Osteoblast (primary cell): ENCODE measurements around the gene HPCA. TPM values are rescaled to one million over a fixed set of nuclear protein-coding genes. Genes with fewer than 3 reads are reported as not detected.

Experiments
- DNase-seq: peaks from one replicate; pipeline ENCODE4 v3.0.0; 2011; ENCODE audit warnings: low spot score, mixed read lengths; ENCODE audit not compliant: insufficient read length; ENCODE audit errors: missing footprints
- H2AFZ ChIP-seq: 2 replicates; pipeline ENCODE4 v1.6.0; 2011; ENCODE audit warnings: mild to moderate bottlenecking, low read length
- H3K27ac ChIP-seq: 2 replicates; pipeline ENCODE4 v1.5.1; 2011; ENCODE audit warnings: mild to moderate bottlenecking, low read depth, low read length, moderate library complexity
- H3K27me3 ChIP-seq: 2 replicates; pipeline ENCODE4 v1.6.0; 2012; ENCODE audit warnings: mild to moderate bottlenecking, control low read depth, inconsistent platforms, low read length, moderate library complexity; ENCODE audit not compliant: insufficient read depth
- H3K36me3 ChIP-seq: 2 replicates; pipeline ENCODE4 v1.5.1; 2011; ENCODE audit warnings: mild to moderate bottlenecking, low read length, control low read depth, moderate library complexity; ENCODE audit not compliant: insufficient read depth
- H3K4me1 ChIP-seq: 2 replicates; pipeline ENCODE4 v1.5.1; 2011; ENCODE audit warnings: mild to moderate bottlenecking, low read length, control low read depth, moderate library complexity; ENCODE audit not compliant: insufficient read depth
- H3K4me2 ChIP-seq: 2 replicates; pipeline ENCODE4 v1.6.0; 2011; ENCODE audit warnings: mild to moderate bottlenecking, low read length; ENCODE audit not compliant: insufficient read depth
- H3K4me3 ChIP-seq: fragments of 200-600 bp; sonication (generic); 3 replicates; pipeline ENCODE4 v1.5.1; 2012; ENCODE audit warnings: mild to moderate bottlenecking, low read length, inconsistent platforms; ENCODE audit not compliant: insufficient read depth
- H3K79me2 ChIP-seq: 2 replicates; pipeline ENCODE4 v1.6.0; 2012; ENCODE audit warnings: mild to moderate bottlenecking, low read length, control low read depth, inconsistent platforms; ENCODE audit not compliant: insufficient read depth
- H3K9me3 ChIP-seq: 2 replicates; pipeline ENCODE4 v1.5.1; 2011; ENCODE audit warnings: low read depth, low read length, control low read depth
- H4K20me1 ChIP-seq: 2 replicates; pipeline ENCODE4 v1.6.0; 2012; ENCODE audit warnings: mild to moderate bottlenecking, low read length, control low read depth; ENCODE audit not compliant: insufficient read depth
- CTCF ChIP-seq: IDR thresholded peaks from 2 replicates; pipeline ENCODE4 v1.5.1; 2011; ENCODE audit warnings: mild to moderate bottlenecking, low read depth, low read length, moderate library complexity; ENCODE audit errors: extremely low read depth
- total RNA-seq: library from RNA; depleted of rRNA; stranded (reverse); fragments of >200 nt; gene quantifications from 2 replicates; pipeline ENCODE4 v1.2.3, GENCODE V29; 2012

The HPCA gene
- total RNA-seq, 1 donor, result not detected

- Histone ChIP-seq H3K27ac (no peak overlapping the region), H4K20me1 (no peaks in the 10 kb centered on the region), H3K9me3 (no peaks in the 10 kb centered on the region), H3K4me1 (no peaks in the 10 kb centered on the region), H2AFZ (no peak overlapping the region), H3K36me3 (no peaks in the 10 kb centered on the region), H3K4me2 (no peak overlapping the region), H3K27me3 (peaks cover 3% of the 10 kb centered on the region), H3K79me2 (no peaks in the 10 kb centered on the region), H3K4me3 (no peak overlapping the region)
- DNase-seq, result peak; percentile 53
- TF ChIP-seq CTCF, result no peak
Observed at GRCh38 chr1:32928285-32928684, 42.0 kb downstream of the HPCA start.

- H3K27ac ChIP-seq, result no peak overlapping the region
- no peaks in the 10 kb centered on the region for H3K79me2 ChIP-seq
- H3K27me3 ChIP-seq, result peaks cover 3% of the 10 kb centered on the region
- H3K36me3 ChIP-seq, result no peaks in the 10 kb centered on the region
- H3K4me3 ChIP-seq, result no peak overlapping the region
- no peak overlapping the region for H3K4me2 ChIP-seq
- TF ChIP-seq CTCF, result no peak
- no peaks in the 10 kb centered on the region for H4K20me1 ChIP-seq
- H3K4me1 ChIP-seq, result no peaks in the 10 kb centered on the region
- no peak overlapping the region for H2AFZ ChIP-seq
- DNase-seq, result no peak
- H3K9me3 ChIP-seq, result no peaks in the 10 kb centered on the region
Observed at GRCh38 chr1:32928715-32929114, 42.4 kb downstream of the HPCA start.

GRCh38 chr1:32929366-32929765, 43.1 kb downstream of the HPCA start:
- no peaks in the 10 kb centered on the region for H3K36me3 ChIP-seq
- no peaks in the 10 kb centered on the region for H3K9me3 ChIP-seq
- H3K4me2 ChIP-seq, result no peak overlapping the region
- TF ChIP-seq CTCF, result no peak
- no peak overlapping the region for H3K4me3 ChIP-seq
- no peak for DNase-seq
- H3K4me1 ChIP-seq, result no peaks in the 10 kb centered on the region
- H2AFZ ChIP-seq, result no peak overlapping the region
- no peak overlapping the region for H3K27ac ChIP-seq
- H3K27me3 ChIP-seq, result peaks cover under 1% of the 10 kb centered on the region
- H4K20me1 ChIP-seq, result no peaks in the 10 kb centered on the region
- no peaks in the 10 kb centered on the region for H3K79me2 ChIP-seq

GRCh38 chr1:32931760-32932159, 45.5 kb downstream of the HPCA start:
- no peak overlapping the region for H3K4me2 ChIP-seq
- H3K27me3 ChIP-seq, result no peaks in the 10 kb centered on the region
- TF ChIP-seq CTCF, result no peak
- no peak for DNase-seq
- H3K36me3 ChIP-seq, result peaks cover 4% of the 10 kb centered on the region
- H3K4me1 ChIP-seq, result no peaks in the 10 kb centered on the region
- no peak overlapping the region for H3K4me3 ChIP-seq
- no peaks in the 10 kb centered on the region for H3K79me2 ChIP-seq
- H2AFZ ChIP-seq, result no peak overlapping the region
- H3K9me3 ChIP-seq, result no peaks in the 10 kb centered on the region
- no peaks in the 10 kb centered on the region for H4K20me1 ChIP-seq
- no peak overlapping the region for H3K27ac ChIP-seq
